H9 (cell line): ENCODE results near the gene EPHA1. TPM values are rescaled to one million over a fixed set of nuclear protein-coding genes. Genes with fewer than 3 reads are reported as not detected.
A peak's percentile ranks its signal among the peaks of the same experiment; 100 is the strongest.

ENCODE experiments used
- DNase-seq: peaks from one replicate; pipeline ENCODE4 v3.0.0-alpha.2; 2017
- H2AFZ ChIP-seq: one replicate; pipeline ENCODE4 v1.6.1; 2013; ENCODE audit warnings: mild to moderate bottlenecking, low read length, control low read depth, moderate library complexity
- H2AK5ac ChIP-seq: 2 replicates; pipeline ENCODE4 v1.6.1; 2013; ENCODE audit warnings: low read length, control low read depth, mixed read lengths; ENCODE audit not compliant: insufficient read length
- H2BK120ac ChIP-seq: one replicate; pipeline ENCODE4 v1.6.1; 2013; ENCODE audit warnings: low read depth, mild to moderate bottlenecking, low read length, control low read depth, inconsistent platforms; ENCODE audit not compliant: poor library complexity, severe bottlenecking
- H2BK12ac ChIP-seq: 2 replicates; pipeline ENCODE4 v1.6.1; 2013; ENCODE audit warnings: low read length, control low read depth, mixed read lengths, low read depth; ENCODE audit not compliant: insufficient read length
- H2BK15ac ChIP-seq: 2 replicates; pipeline ENCODE4 v1.6.1; 2013; ENCODE audit warnings: low read depth, low read length, control low read depth
- H2BK20ac ChIP-seq: one replicate; pipeline ENCODE4 v1.6.1; 2013; ENCODE audit warnings: low read depth, mild to moderate bottlenecking, low read length, control low read depth, inconsistent platforms; ENCODE audit not compliant: poor library complexity, severe bottlenecking
- H2BK5ac ChIP-seq: 2 replicates; pipeline ENCODE4 v1.6.1; 2013; ENCODE audit warnings: low read length, control low read depth, mixed read lengths; ENCODE audit not compliant: insufficient read length
- H3K14ac ChIP-seq: 2 replicates; pipeline ENCODE4 v1.6.1; 2013; ENCODE audit warnings: low read length, control low read depth; ENCODE audit not compliant: insufficient read depth
- H3K18ac ChIP-seq: 2 replicates; pipeline ENCODE4 v1.6.1; 2013; ENCODE audit warnings: low read depth, mild to moderate bottlenecking, mixed read lengths, low read length, control low read depth; ENCODE audit not compliant: insufficient read length
- H3K23ac ChIP-seq: 2 replicates; pipeline ENCODE4 v1.6.1; 2013; ENCODE audit warnings: low read length, control low read depth, mixed read lengths, low read depth; ENCODE audit not compliant: insufficient read length
- H3K23me2 ChIP-seq: 2 replicates; pipeline ENCODE4 v1.6.1; 2013; ENCODE audit warnings: low read depth, mild to moderate bottlenecking, mixed read lengths, low read length, control low read depth; ENCODE audit not compliant: insufficient read length, poor library complexity, severe bottlenecking
- H3K27ac ChIP-seq: 2 replicates; pipeline ENCODE4 v1.5.1; 2013; ENCODE audit warnings: low read length, control low read depth, mixed read lengths, low read depth; ENCODE audit not compliant: insufficient read length
- H3K27me3 ChIP-seq: 2 replicates; pipeline ENCODE4 v1.6.1; 2013; ENCODE audit warnings: low read length, control low read depth, inconsistent platforms; ENCODE audit not compliant: insufficient read depth
- H3K4ac ChIP-seq: 2 replicates; pipeline ENCODE4 v1.6.1; 2013; ENCODE audit warnings: low read depth, mild to moderate bottlenecking, control low read depth, inconsistent platforms, low read length, moderate library complexity
- H3K4me1 ChIP-seq: 2 replicates; pipeline ENCODE4 v1.6.1; 2013; ENCODE audit warnings: low read length, control low read depth, inconsistent platforms; ENCODE audit not compliant: insufficient read depth
- H3K4me2 ChIP-seq: 2 replicates; pipeline ENCODE4 v1.6.1; 2013; ENCODE audit warnings: low read length, control low read depth, mixed read lengths; ENCODE audit not compliant: insufficient read length, insufficient read depth
- H3K56ac ChIP-seq: 2 replicates; pipeline ENCODE4 v1.6.1; 2013; ENCODE audit warnings: low read depth, mild to moderate bottlenecking, mixed read lengths, low read length, control low read depth; ENCODE audit not compliant: insufficient read length
- H3K79me1 ChIP-seq: 2 replicates; pipeline ENCODE4 v1.6.1; 2013; ENCODE audit warnings: low read depth, mild to moderate bottlenecking, moderate library complexity, low read length, control low read depth, inconsistent platforms; ENCODE audit not compliant: insufficient read depth, poor library complexity, severe bottlenecking
- H3K79me2 ChIP-seq: 2 replicates; pipeline ENCODE4 v1.6.1; 2013; ENCODE audit warnings: low read length, control low read depth, inconsistent platforms; ENCODE audit not compliant: insufficient read depth
- H3K9ac ChIP-seq: 2 replicates; pipeline ENCODE4 v1.6.1; 2013; ENCODE audit warnings: low read length, control low read depth, mixed read lengths; ENCODE audit not compliant: insufficient read length; ENCODE audit errors: extremely low read depth
- H3K9me3 ChIP-seq: one replicate; pipeline ENCODE4 v1.6.1; 2013; ENCODE audit warnings: low read depth, low read length, inconsistent platforms; ENCODE audit not compliant: control insufficient read depth
- H3T11ph ChIP-seq: one replicate; pipeline ENCODE4 v1.6.1; 2013; ENCODE audit warnings: mild to moderate bottlenecking, low read length, control low read depth, inconsistent platforms
- H4K20me1 ChIP-seq: one replicate; pipeline ENCODE4 v1.6.1; 2013; ENCODE audit not compliant: control insufficient read depth, insufficient read length, insufficient read depth
- H4K5ac ChIP-seq: 2 replicates; pipeline ENCODE4 v1.6.1; 2013; ENCODE audit warnings: low read depth, mild to moderate bottlenecking, mixed read lengths, low read length, control low read depth; ENCODE audit not compliant: insufficient read length
- H4K8ac ChIP-seq: replicated peaks from 2 replicates; pipeline ENCODE4 v1.6.1; 2013; ENCODE audit warnings: low read length, control low read depth, mixed read lengths, low read depth; ENCODE audit not compliant: insufficient read length
- H4K91ac ChIP-seq: 2 replicates; pipeline ENCODE4 v1.6.1; 2013; ENCODE audit warnings: low read depth, mild to moderate bottlenecking, moderate library complexity, mixed read lengths, low read length, control low read depth; ENCODE audit not compliant: insufficient read length
- H3K27ac Mint-ChIP-seq, 3 experiments: 2 replicates in 2 of 3; 3 replicates in 1 of 3; pipeline ENCODE4 v1.8.0; 2020 to 2021; ENCODE audit warnings: mixed read lengths in 3 of 3, mild to moderate bottlenecking in 1 of 3, moderate library complexity in 1 of 3
- H3K27me3 Mint-ChIP-seq: 2 replicates; pipeline ENCODE4 v1.8.0; 2021; ENCODE audit warnings: low read depth, mild to moderate bottlenecking, moderate library complexity, mixed read lengths
- H3K36me3 Mint-ChIP-seq, 3 experiments: 2 replicates in 2 of 3; 3 replicates in 1 of 3; pipeline ENCODE4 v1.8.0; 2020 to 2021; ENCODE audit warnings: low read depth in 3 of 3, mixed read lengths in 3 of 3; ENCODE audit not compliant: insufficient read depth in 1 of 3
- H3K4me1 Mint-ChIP-seq, 2 experiments: 2 replicates each; pipeline ENCODE4 v1.8.0; 2020; ENCODE audit warnings: mixed read lengths in 2 of 2
- H3K4me3 Mint-ChIP-seq, 2 experiments: 2 replicates in 1 of 2; 3 replicates in 1 of 2; pipeline ENCODE4 v1.8.0; 2020 to 2021; ENCODE audit warnings: mild to moderate bottlenecking in 2 of 2, mixed read lengths in 2 of 2, moderate library complexity in 1 of 2
- H3K9me3 Mint-ChIP-seq, 2 experiments: 2 replicates in 1 of 2; 3 replicates in 1 of 2; pipeline ENCODE4 v1.8.0; 2020; ENCODE audit warnings: mild to moderate bottlenecking in 2 of 2, mixed read lengths in 2 of 2, moderate library complexity in 1 of 2
- CTCF ChIP-seq: fragments of 200-600 bp; sonication (generic); conservative IDR thresholded peaks from 3 replicates; pipeline ENCODE4 v1.8.0; 2021; ENCODE audit warnings: antibody characterized with exemption, mild to moderate bottlenecking
- WGBS: extraction: QIAGEN DNeasy Blood & Tissue Kit; methylation state at CpG from one replicate; pipeline ENCODE4 v1.1.7; 2013; ENCODE audit warnings: missing lambda C conversion rate, low lambda C conversion rate, mixed read lengths; ENCODE audit not compliant: insufficient read length; ENCODE audit errors: extremely low coverage; 5-methylcytosine and 5-hydroxymethylcytosine counted together
- total RNA-seq: library from RNA; stranded (reverse); gene quantifications from 2 replicates; pipeline ENCODE4 v1.2.1, GENCODE V29; 2021

EPHA1 gene
- total RNA-seq, 1 experiment from 2014 or later, result 109 TPM

GRCh38 chr7:143362131-143363015 lies 46.3 kb downstream of the EPHA1 start, which contains the start of gene FAM131B:
Gene FAM131B (minus strand): TSS chr7:143362713. CDS start chr7:143362603, 110 bp downstream.
- Histone ChIP-seq H2AK5ac (no peak within 1 kb of the TSS), H3K9ac (peak within 1 kb of the TSS; percentile 47), H3K4me1 (no peaks in the 10 kb centered on the region), H4K5ac (no peak within 1 kb of the TSS), H2BK5ac (no peak within 1 kb of the TSS), H3K27me3 (peaks cover 6% of the 10 kb centered on the region; the same call in 1 of the 2 replicates), H3K56ac (no peak within 1 kb of the TSS), H3K18ac (no peak within 1 kb of the TSS), H3K79me1 (no peaks in the 10 kb centered on the region), H4K20me1 (no peaks in the 10 kb centered on the region), H3T11ph (no peak within 1 kb of the TSS), H3K23ac (no peak within 1 kb of the TSS), H3K23me2 (peaks cover 7% of the 10 kb centered on the region), H2AFZ (no peak within 1 kb of the TSS), H3K4me2 (peak within 1 kb of the TSS; percentile 57), H2BK12ac (no peak within 1 kb of the TSS), H4K8ac (no peak within 1 kb of the TSS), H3K79me2 (no peaks in the 10 kb centered on the region), H3K9me3 (no peaks in the 10 kb centered on the region), H3K4ac (no peak within 1 kb of the TSS), H3K14ac (peak within 1 kb of the TSS; percentile 67; the same call in 1 of the 2 replicates), H2BK15ac (no peak within 1 kb of the TSS), H4K91ac (no peak within 1 kb of the TSS), H3K27ac (no peak within 1 kb of the TSS), H2BK20ac (no peak within 1 kb of the TSS), H2BK120ac (no peak within 1 kb of the TSS)
- H3K9me3 Mint-ChIP-seq, result no peaks in the 10 kb centered on the region
- H3K4me3 Mint-ChIP-seq, result peak within 1 kb of the TSS; percentile 95 to 96
- H3K27ac Mint-ChIP-seq, result no peak within 1 kb of the TSS; a peak in 1 of 7 replicates
- peaks cover 43% of the 10 kb centered on the region for H3K27me3 Mint-ChIP-seq
- H3K36me3 Mint-ChIP-seq, result peaks cover 13 to 29% (median 22%) of the 10 kb centered on the region in 3 experiments
- TF ChIP-seq CTCF, result no peak
- peak; percentile 39 for DNase-seq
- H3K4me1 Mint-ChIP-seq, result peaks cover 15 to 18% of the 10 kb centered on the region in 2 experiments
- no CpG with 5 or more reads among the region's 112 CpGs for WGBS
